SK-N-SH treated with all-trans-retinoic acid at 6 μM for 48 hours (cell line): ENCODE results near the gene WWC2.

Source experiments
- ATAC-seq: fragments of 200-7000 bp; cut with Tn5 transposase; 3 replicates; pipeline ENCODE4 v1.9.1; 2020; ENCODE audit warnings: mild to moderate bottlenecking, moderate library complexity
- ARNTL ChIP-seq: fragments of 450-650 bp; formaldehyde crosslinking; IDR thresholded peaks from 2 replicates; pipeline ENCODE4 v1.5.0; 2020; ENCODE audit warnings: low read depth, mild to moderate bottlenecking, moderate library complexity, borderline replicate concordance
- BACH2 ChIP-seq: fragments of 250-450 bp; sonication (Bioruptor Pico); IDR thresholded peaks from 2 replicates; pipeline ENCODE4 v1.9.0; 2021; ENCODE audit warnings: mild to moderate bottlenecking, borderline replicate concordance
- CSDC2 ChIP-seq: fragments of 250-450 bp; sonication (Bioruptor Pico); IDR thresholded peaks from 2 replicates; pipeline ENCODE4 v1.5.0; 2020; ENCODE audit warnings: mild to moderate bottlenecking, moderate library complexity
- CSRNP3 ChIP-seq: fragments of 250-450 bp; sonication (Bioruptor Pico); IDR thresholded peaks from 2 replicates; pipeline ENCODE4 v1.5.1; 2021; ENCODE audit warnings: mild to moderate bottlenecking, moderate library complexity
- ESRRG ChIP-seq: fragments of 250-450 bp; sonication (Bioruptor Pico); IDR thresholded peaks from 2 replicates; pipeline ENCODE4 v1.6.1; 2021; ENCODE audit warnings: mild to moderate bottlenecking
- GLIS3 ChIP-seq: fragments of 250-450 bp; sonication (Bioruptor Pico); IDR thresholded peaks from 2 replicates; pipeline ENCODE4 v1.5.0; 2020; ENCODE audit warnings: mild to moderate bottlenecking, moderate library complexity
- ISL1 ChIP-seq: fragments of 250-450 bp; sonication (Bioruptor Pico); IDR thresholded peaks from 2 replicates; pipeline ENCODE4 v2.1.2; 2022; ENCODE audit warnings: mild to moderate bottlenecking, moderate library complexity
- OSR1 ChIP-seq: fragments of 250-450 bp; sonication (Bioruptor Pico); IDR thresholded peaks from 2 replicates; pipeline ENCODE4 v1.8.0; 2022; ENCODE audit warnings: moderate library complexity, mild to moderate bottlenecking, inconsistent platforms
- PATZ1 ChIP-seq: fragments of 250-450 bp; sonication (Bioruptor Pico); IDR thresholded peaks from 2 replicates; pipeline ENCODE4 v1.8.0; 2020; ENCODE audit warnings: mild to moderate bottlenecking, moderate library complexity, borderline replicate concordance
- POU6F1 ChIP-seq: fragments of 250-450 bp; sonication (Bioruptor Pico); IDR thresholded peaks from 2 replicates; pipeline ENCODE4 v1.8.0; 2021; ENCODE audit warnings: low read depth, mild to moderate bottlenecking, moderate library complexity, borderline replicate concordance
- PPARA ChIP-seq: fragments of 250-450 bp; sonication (Bioruptor Pico); IDR thresholded peaks from 2 replicates; pipeline ENCODE4 v1.5.0; 2020; ENCODE audit warnings: mild to moderate bottlenecking, borderline replicate concordance
- RARB ChIP-seq: fragments of 250-450 bp; sonication (Bioruptor Pico); IDR thresholded peaks from 2 replicates; pipeline ENCODE4 v1.8.0; 2021; ENCODE audit warnings: mild to moderate bottlenecking, moderate library complexity
- SNAI2 ChIP-seq: fragments of 250-450 bp; sonication (Bioruptor Pico); IDR thresholded peaks from 2 replicates; pipeline ENCODE4 v1.5.0; 2020; ENCODE audit warnings: mild to moderate bottlenecking, moderate library complexity
- TCF4 ChIP-seq: fragments of 250-450 bp; sonication (Bioruptor Pico); IDR thresholded peaks from 2 replicates; pipeline ENCODE4 v1.8.0; 2021; ENCODE audit warnings: mild to moderate bottlenecking, moderate library complexity, borderline replicate concordance
- TOX ChIP-seq: fragments of 250-450 bp; sonication (Bioruptor Pico); IDR thresholded peaks from 2 replicates; pipeline ENCODE4 v1.8.0; 2021; ENCODE audit warnings: mild to moderate bottlenecking, moderate library complexity, borderline replicate concordance
- TSHZ2 ChIP-seq: fragments of 250-450 bp; sonication (Bioruptor Pico); IDR thresholded peaks from 2 replicates; pipeline ENCODE4 v1.5.0; 2020; ENCODE audit warnings: mild to moderate bottlenecking, moderate library complexity
- ZC3H10 ChIP-seq: fragments of 250-450 bp; sonication (Bioruptor Pico); IDR thresholded peaks from 2 replicates; pipeline ENCODE4 v1.5.1; 2021; ENCODE audit warnings: mild to moderate bottlenecking, moderate library complexity
- ZFP3 ChIP-seq: fragments of 250-450 bp; sonication (Bioruptor Pico); IDR thresholded peaks from 2 replicates; pipeline ENCODE4 v1.5.0; 2020; ENCODE audit warnings: mild to moderate bottlenecking, moderate library complexity
- ZFP30 ChIP-seq: fragments of 450-650 bp; formaldehyde crosslinking; IDR thresholded peaks from 2 replicates; pipeline ENCODE4 v1.5.0; 2022; ENCODE audit warnings: mild to moderate bottlenecking, moderate library complexity
- ZNF565 ChIP-seq: fragments of 450-650 bp; formaldehyde crosslinking; conservative IDR thresholded peaks from 2 replicates; pipeline ENCODE4 v1.5.0; 2020; ENCODE audit warnings: low read depth, mild to moderate bottlenecking, moderate library complexity
- ZNF8 ChIP-seq: fragments of 450-650 bp; formaldehyde crosslinking; IDR thresholded peaks from 2 replicates; pipeline ENCODE4 v1.5.0; 2020; ENCODE audit warnings: mild to moderate bottlenecking, moderate library complexity

Gene WWC2

GRCh38 chr4:183241322-183241640 is 142.2 kb downstream of the WWC2 start:
- TF ChIP-seq CSDC2 (CRISPR knock-in tag) = no peak
- TF ChIP-seq BACH2 (CRISPR knock-in tag) = no peak
- TF ChIP-seq ZFP3 = no peak
- TF ChIP-seq ISL1 (CRISPR knock-in tag) = no peak
- TF ChIP-seq ESRRG (CRISPR knock-in tag) = no peak
- no peak for TF ChIP-seq PPARA (CRISPR knock-in tag)
- no peak for TF ChIP-seq TSHZ2
- no peak for TF ChIP-seq TCF4
- no peak for TF ChIP-seq PATZ1 (CRISPR knock-in tag)
- no peak for TF ChIP-seq ZNF8 (CRISPR knock-in tag)
- no peak for TF ChIP-seq TOX
- TF ChIP-seq ARNTL (CRISPR knock-in tag) = no peak
- no peak for TF ChIP-seq ZC3H10 (CRISPR knock-in tag)
- no peak for TF ChIP-seq ZFP30
- no peak for TF ChIP-seq CSRNP3 (CRISPR knock-in tag)
- TF ChIP-seq SNAI2 = no peak
- no peak for TF ChIP-seq GLIS3 (CRISPR knock-in tag)
- no peak for TF ChIP-seq POU6F1 (CRISPR knock-in tag)
- ATAC-seq = no peak

- TF ChIP-seq PPARA (CRISPR knock-in tag) = no peak
- TF ChIP-seq TOX = no peak
- TF ChIP-seq, all 23 proteins: peak for 0
- no peak for ATAC-seq
Observed at GRCh38 chr4:183241721-183242151, 142.7 kb downstream of the WWC2 start.

- ATAC-seq = no peak
- TF ChIP-seq ZNF8 (CRISPR knock-in tag) (no peak), OSR1 (CRISPR knock-in tag) (no peak), TOX (no peak), CSRNP3 (CRISPR knock-in tag) (no peak), ZFP30 (no peak), BACH2 (CRISPR knock-in tag) (no peak), POU6F1 (CRISPR knock-in tag) (no peak), ZNF565 (no peak), RARB (no peak), ZFP3 (no peak), SNAI2 (no peak), PPARA (CRISPR knock-in tag) (no peak), TCF4 (no peak), ZC3H10 (CRISPR knock-in tag) (no peak), ISL1 (CRISPR knock-in tag) (no peak), ARNTL (CRISPR knock-in tag) (no peak), PATZ1 (CRISPR knock-in tag) (no peak), GLIS3 (CRISPR knock-in tag) (no peak), CSDC2 (CRISPR knock-in tag) (no peak)
- TF ChIP-seq, all 23 proteins: peak for 0
Observed at GRCh38 chr4:183242291-183242690, 143.2 kb downstream of the WWC2 start.
